ENCODE results near the gene GID8. TPM values are rescaled to one million over a fixed set of nuclear protein-coding genes. Genes with fewer than 3 reads are reported as not detected.

The GID8 gene
- total and polyA plus RNA-seq, 2 donors (not counting 3 experiments of a cell fraction or from before 2014, with no cell fraction given) = 25.3 to 34.6 TPM

DNA sequence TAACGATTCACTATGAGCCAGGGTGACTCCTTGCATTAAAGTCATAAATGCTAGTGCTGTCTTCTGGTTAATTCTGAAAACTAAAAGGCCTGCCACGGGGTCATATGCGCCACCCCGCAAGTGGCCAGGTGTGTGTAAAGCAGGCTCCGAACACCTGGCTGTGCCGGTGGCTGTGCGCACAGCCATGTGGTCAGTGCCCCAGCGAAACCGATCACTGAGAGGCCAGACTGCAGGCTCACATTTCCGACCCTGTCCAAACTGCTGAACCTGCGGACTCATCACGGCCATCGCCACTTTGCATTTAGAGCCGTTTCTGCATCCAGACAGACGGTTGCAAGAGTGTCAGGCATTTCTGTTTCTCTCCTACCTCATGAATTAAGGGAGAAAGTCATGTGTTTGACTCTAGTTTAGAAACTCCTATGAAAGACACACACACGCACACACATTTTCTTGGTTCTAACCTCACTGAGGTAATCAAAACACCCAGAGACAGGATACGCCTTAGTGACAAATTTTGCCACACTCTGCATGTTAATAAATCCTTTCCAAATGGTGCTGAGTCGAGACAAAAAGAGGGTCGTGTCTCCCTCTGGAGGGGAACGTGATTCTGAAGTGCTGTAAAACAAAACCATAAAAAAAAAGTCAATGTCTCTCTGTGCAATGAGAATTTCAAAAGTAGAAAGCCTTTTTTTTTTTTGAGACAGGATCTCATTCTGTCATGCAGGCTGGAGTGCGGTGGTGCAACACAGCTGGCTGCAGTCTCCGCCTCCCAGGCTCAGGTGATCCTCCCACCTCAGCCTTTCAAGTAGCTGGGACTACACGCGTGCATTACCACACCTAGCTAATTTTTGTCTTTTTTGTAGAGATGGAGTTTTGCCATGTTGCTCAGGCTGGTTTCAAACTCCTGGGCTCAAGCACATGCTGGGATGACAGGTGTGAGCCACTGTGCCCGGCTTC is 45.3 kb upstream of the GID8 start:
- CTCF ChIA-PET = no interaction called here
- BruUV-seq (replicated peaks) = no TSS peak
- no peak for DNase-seq (ENCODE audit: low read depth, low spot score)
- Histone ChIP-seq H3K4me2 (ENCODE audit: insufficient read depth, low read length) (no peak overlapping the region), H3K36me3 (ENCODE audit: control insufficient read depth in 2 of 2, extremely low read depth in 1 of 2, insufficient read depth in 2 of 2, low read length in 2 of 2) (peaks cover 35 to 56% of the 10 kb centered on the region in 2 experiments), H3K4me3 (replicated peaks in 1 of 3; ENCODE audit: insufficient read depth in 1 of 3, low read depth in 1 of 3, low read length in 3 of 3) (no peak overlapping the region), H4K20me1 (replicated peaks; ENCODE audit: control insufficient read depth, extremely low read depth, insufficient read depth, low read length) (no peaks in the 10 kb centered on the region), H3K9me3 (replicated peaks; ENCODE audit: control insufficient read depth, insufficient read depth, low read length) (no peaks in the 10 kb centered on the region), H3K9me1 (replicated peaks; ENCODE audit: control insufficient read depth, extremely low read depth, insufficient read depth, low read length) (no peaks in the 10 kb centered on the region), H3K27ac (ENCODE audit: insufficient read depth, low read depth, low read length) (no peak overlapping the region), H3K4me1 (ENCODE audit: control insufficient read depth, extremely low read depth, insufficient read depth, low read length) (no peaks in the 10 kb centered on the region), H2AFZ (ENCODE audit: low read depth, low read length) (no peak overlapping the region), H3K79me2 (ENCODE audit: control insufficient read depth, insufficient read depth, low read length) (no peaks in the 10 kb centered on the region), H3K27me3 (ENCODE audit: control insufficient read depth in 2 of 2, insufficient read depth in 2 of 2, low read length in 2 of 2) (no peaks in the 10 kb centered on the region), H3K9ac (replicated peaks; ENCODE audit: extremely low read depth, insufficient read depth, low read length) (no peak overlapping the region)
- TF ChIP-seq POLR2A (IDR thresholded peaks at IDR 0.05; ENCODE audit: low read depth, low read length) (no peak), MYC (IDR thresholded peaks at IDR 0.05; ENCODE audit: low read depth, low read length) (no peak), GATA2 (IDR thresholded peaks at IDR 0.05; ENCODE audit: insufficient read depth, insufficient read length, low read depth, low read length) (no peak), POLR2AphosphoS5 (IDR thresholded peaks at IDR 0.05; ENCODE audit: insufficient read depth, low read depth, low read length) (no peak), EZH2 (IDR thresholded peaks at IDR 0.05; ENCODE audit: borderline replicate concordance, low read depth, low read length, severe bottlenecking) (no peak), FOS (IDR thresholded peaks at IDR 0.05; ENCODE audit: borderline replicate concordance, insufficient read depth, low read length) (no peak), JUN (IDR thresholded peaks at IDR 0.05; ENCODE audit: borderline replicate concordance, insufficient read depth, insufficient read length, low read depth) (no peak)
- TF ChIP-seq, protein P1, sequence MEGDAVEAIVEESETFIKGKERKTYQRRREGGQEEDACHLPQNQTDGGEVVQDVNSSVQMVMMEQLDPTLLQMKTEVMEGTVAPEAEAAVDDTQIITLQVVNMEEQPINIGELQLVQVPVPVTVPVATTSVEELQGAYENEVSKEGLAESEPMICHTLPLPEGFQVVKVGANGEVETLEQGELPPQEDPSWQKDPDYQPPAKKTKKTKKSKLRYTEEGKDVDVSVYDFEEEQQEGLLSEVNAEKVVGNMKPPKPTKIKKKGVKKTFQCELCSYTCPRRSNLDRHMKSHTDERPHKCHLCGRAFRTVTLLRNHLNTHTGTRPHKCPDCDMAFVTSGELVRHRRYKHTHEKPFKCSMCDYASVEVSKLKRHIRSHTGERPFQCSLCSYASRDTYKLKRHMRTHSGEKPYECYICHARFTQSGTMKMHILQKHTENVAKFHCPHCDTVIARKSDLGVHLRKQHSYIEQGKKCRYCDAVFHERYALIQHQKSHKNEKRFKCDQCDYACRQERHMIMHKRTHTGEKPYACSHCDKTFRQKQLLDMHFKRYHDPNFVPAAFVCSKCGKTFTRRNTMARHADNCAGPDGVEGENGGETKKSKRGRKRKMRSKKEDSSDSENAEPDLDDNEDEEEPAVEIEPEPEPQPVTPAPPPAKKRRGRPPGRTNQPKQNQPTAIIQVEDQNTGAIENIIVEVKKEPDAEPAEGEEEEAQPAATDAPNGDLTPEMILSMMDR (IDR thresholded peaks at IDR 0.05; ENCODE audit: extremely low read depth in 1 of 2, insufficient read depth in 1 of 2, low read depth in 1 of 2, low read length in 2 of 2) = no peak
- TF ChIP-seq, protein P2, sequence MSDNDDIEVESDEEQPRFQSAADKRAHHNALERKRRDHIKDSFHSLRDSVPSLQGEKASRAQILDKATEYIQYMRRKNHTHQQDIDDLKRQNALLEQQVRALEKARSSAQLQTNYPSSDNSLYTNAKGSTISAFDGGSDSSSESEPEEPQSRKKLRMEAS (IDR thresholded peaks at IDR 0.05; ENCODE audit: insufficient read depth, insufficient read length) = no peak
- FAIRE-seq = no peak
- dilution Hi-C loops (cut with MboI; ENCODE audit: extremely low pct_ligation_motif_present, low sequenced_read_pairs) = no loop called here
- intact Hi-C loops (cut with micrococcal nuclease) = no loop called here
- POLR2A ChIA-PET = no interaction called here
